ENCODE data around the gene MYRFL. TPM values are rescaled to one million over a fixed set of nuclear protein-coding genes. Genes with fewer than 3 reads are reported as not detected.

The MYRFL gene
- total RNA-seq, 2 donors from 2014 or later = 0.37 to 0.45 TPM

GRCh38 chr12:69966839-69967238 lies 141.8 kb downstream of the MYRFL start:
- Histone ChIP-seq H3K9ac (ENCODE audit: low read depth in 2 of 2, low read length in 2 of 2) (no peak overlapping the region), H3K4me1 (no peaks in the 10 kb centered on the region), H3K36me3 (no peaks in the 10 kb centered on the region), H3K9me3 (no peaks in the 10 kb centered on the region), H3K27me3 (no peaks in the 10 kb centered on the region), H3K4me3 (no peak overlapping the region), H3K27ac (no peak overlapping the region)
- intact Hi-C loops (cut with DNase I) = no loop called here
- no peak for TF ChIP-seq CTCF (IDR thresholded peaks at IDR 0.05)
- DNase-seq = no peak

- Histone ChIP-seq H3K27ac (no peak overlapping the region), H3K27me3 (no peaks in the 10 kb centered on the region), H3K36me3 (no peaks in the 10 kb centered on the region), H3K4me1 (no peaks in the 10 kb centered on the region), H3K4me3 (no peak overlapping the region), H3K9ac (ENCODE audit: low read depth in 2 of 2, low read length in 2 of 2) (no peak overlapping the region), H3K9me3 (no peaks in the 10 kb centered on the region)
- intact Hi-C loops (cut with DNase I) = no loop called here
- no peak for TF ChIP-seq CTCF (IDR thresholded peaks at IDR 0.05)
- DNase-seq = no peak
These were observed 144.0 kb downstream of the MYRFL start for GRCh38 chr12:69969011-69969410.

DNA sequence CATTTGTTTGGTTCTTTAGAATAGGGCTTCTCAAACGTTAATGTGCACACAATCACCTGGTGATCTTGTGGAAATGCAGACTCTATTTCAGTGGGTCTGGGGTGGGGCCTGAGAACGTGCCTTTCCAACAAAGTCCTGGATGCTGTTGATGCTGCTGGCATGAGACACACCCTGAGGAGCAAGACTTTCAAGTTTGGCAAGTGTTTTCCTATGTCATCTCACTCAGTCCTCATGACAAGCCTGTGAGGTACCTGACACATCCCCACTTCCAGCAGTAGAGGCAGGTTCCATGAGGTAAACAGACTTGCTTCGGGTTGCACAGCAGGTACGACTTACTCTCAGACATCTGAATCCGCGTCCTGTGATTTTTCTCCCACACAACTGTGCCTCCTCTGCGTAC lies 147.1 kb downstream of the MYRFL start:
- no peaks in the 10 kb centered on the region for H3K4me1 ChIP-seq
- no peaks in the 10 kb centered on the region for H3K9me3 ChIP-seq
- intact Hi-C loops (cut with DNase I) = no loop called here
- H3K36me3 ChIP-seq = no peaks in the 10 kb centered on the region
- no peak for TF ChIP-seq CTCF (IDR thresholded peaks at IDR 0.05)
- DNase-seq = no peak
- H3K9ac ChIP-seq (ENCODE audit: low read depth in 2 of 2, low read length in 2 of 2) = no peak overlapping the region
- H3K27me3 ChIP-seq = no peaks in the 10 kb centered on the region
- H3K27ac ChIP-seq = no peak overlapping the region
- H3K4me3 ChIP-seq = no peak overlapping the region

GRCh38 chr12:69978020-69978419 lies 153.0 kb downstream of the MYRFL start:
- H3K27ac ChIP-seq = no peak overlapping the region
- H3K36me3 ChIP-seq = no peaks in the 10 kb centered on the region
- DNase-seq = no peak
- H3K9ac ChIP-seq (ENCODE audit: low read depth in 2 of 2, low read length in 2 of 2) = no peak overlapping the region
- intact Hi-C loops (cut with DNase I) = no loop called here
- H3K4me1 ChIP-seq = no peaks in the 10 kb centered on the region
- no peak overlapping the region for H3K4me3 ChIP-seq
- no peak for TF ChIP-seq CTCF (IDR thresholded peaks at IDR 0.05)
- H3K9me3 ChIP-seq = no peaks in the 10 kb centered on the region
- H3K27me3 ChIP-seq = no peaks in the 10 kb centered on the region

- TF ChIP-seq CTCF (IDR thresholded peaks at IDR 0.05) = no peak
- DNase-seq = no peak
- Histone ChIP-seq H3K9ac (ENCODE audit: low read depth in 2 of 2, low read length in 2 of 2) (no peak overlapping the region), H3K27ac (no peak overlapping the region), H3K36me3 (no peaks in the 10 kb centered on the region), H3K27me3 (no peaks in the 10 kb centered on the region), H3K4me3 (no peak overlapping the region), H3K9me3 (no peaks in the 10 kb centered on the region), H3K4me1 (no peaks in the 10 kb centered on the region)
- intact Hi-C loops (cut with DNase I) = no loop called here
These were observed 157.0 kb downstream of the MYRFL start for GRCh38 chr12:69981881-69982475.
